ENCODE results near the gene SHROOM2. TPM values are rescaled to one million over a fixed set of nuclear protein-coding genes. Genes with fewer than 3 reads are reported as not detected.

The SHROOM2 gene
- total and polyA plus RNA-seq, 8 donors = 1.3 to 11.3 (median 3.9) TPM

- H3K36me3 ChIP-seq = no peaks in the 10 kb centered on the region
- no peaks in the 10 kb centered on the region for H3K4me1 ChIP-seq
- H3K27me3 ChIP-seq = no peaks in the 10 kb centered on the region
- no peak for DNase-seq
- H3K4me3 ChIP-seq = no peak overlapping the region
- 88 to 93% (median 92%) methylated on average over 9 of the region's 9 CpGs for WGBS, 5 donors
- H3K9me3 ChIP-seq = peaks cover 0 to 3% (median 0%) of the 10 kb centered on the region in 4 donors
- intact Hi-C loops (cut with DNase I; ENCODE audit: low total_unique reads) = no loop called here
- TF ChIP-seq POLR2A (IDR thresholded peaks at IDR 0.05) (no peak), EP300 (IDR thresholded peaks at IDR 0.05) (no peak), POLR2AphosphoS5 (IDR thresholded peaks at IDR 0.05) (no peak)
- H3K27ac ChIP-seq = no peak overlapping the region
These were observed 139.8 kb downstream of the SHROOM2 start for GRCh38 chrX:9926002-9926401.

- H3K27me3 ChIP-seq = no peaks in the 10 kb centered on the region
- TF ChIP-seq CTCF (IDR thresholded peaks at IDR 0.05) = no peak
- TF ChIP-seq POLR2A (IDR thresholded peaks at IDR 0.05) = no peak
- TF ChIP-seq EP300 (IDR thresholded peaks at IDR 0.05) = no peak
- TF ChIP-seq POLR2AphosphoS5 (IDR thresholded peaks at IDR 0.05) = no peak
- no peaks in the 10 kb centered on the region for H3K4me1 ChIP-seq
- H3K9me3 ChIP-seq = no peaks in the 10 kb centered on the region
- no peak overlapping the region for H3K4me3 ChIP-seq
- intact Hi-C loops (cut with DNase I; ENCODE audit: low total_unique reads) = no loop called here
- peaks cover 0 to 6% (median 4%) of the 10 kb centered on the region in 4 donors for H3K36me3 ChIP-seq
- no peak overlapping the region for H3K27ac ChIP-seq
- 35 to 65% (median 51%) methylated on average over 10 to 11 of the region's 11 CpGs for WGBS, 5 donors
- DNase-seq = peak in 1 of 2 donors; percentile 32
These were observed 141.7 kb downstream of the SHROOM2 start for GRCh38 chrX:9927698-9928482.

- H3K36me3 ChIP-seq = peaks cover 0 to 12% (median 8%) of the 10 kb centered on the region in 4 donors
- no peak overlapping the region for H3K27ac ChIP-seq
- intact Hi-C loops (cut with DNase I; ENCODE audit: low total_unique reads) = no loop called here
- H3K9me3 ChIP-seq = no peaks in the 10 kb centered on the region
- 82 to 96% (median 87%) methylated on average over 2 to 3 of the region's 3 CpGs for WGBS, 5 donors
- H3K27me3 ChIP-seq = no peaks in the 10 kb centered on the region
- no peaks in the 10 kb centered on the region for H3K4me1 ChIP-seq
- DNase-seq = no peak
- H3K4me3 ChIP-seq = no peak overlapping the region
- no peak for TF ChIP-seq CTCF (IDR thresholded peaks at IDR 0.05)
- TF ChIP-seq POLR2AphosphoS5 (IDR thresholded peaks at IDR 0.05) = no peak
- no peak for TF ChIP-seq POLR2A (IDR thresholded peaks at IDR 0.05)
- TF ChIP-seq EP300 (IDR thresholded peaks at IDR 0.05) = no peak
These were observed 149.2 kb downstream of the SHROOM2 start for GRCh38 chrX:9935436-9935835.

GRCh38 chrX:9937761-9938160 lies 151.5 kb downstream of the SHROOM2 start:
- Histone ChIP-seq H3K4me1 (no peaks in the 10 kb centered on the region), H3K27me3 (no peaks in the 10 kb centered on the region), H3K36me3 (peaks cover 0 to 10% (median 3%) of the 10 kb centered on the region in 4 donors), H3K9me3 (no peaks in the 10 kb centered on the region), H3K27ac (no peak overlapping the region), H3K4me3 (no peak overlapping the region)
- WGBS, 5 donors = 71 to 91% (median 80%) methylated on average over 1 to 8 of the region's 8 CpGs
- DNase-seq = no peak
- TF ChIP-seq EP300 (IDR thresholded peaks at IDR 0.05) (no peak), POLR2A (IDR thresholded peaks at IDR 0.05) (no peak), CTCF (IDR thresholded peaks at IDR 0.05) (no peak), POLR2AphosphoS5 (IDR thresholded peaks at IDR 0.05) (no peak)
- intact Hi-C loops (cut with DNase I; ENCODE audit: low total_unique reads) = no loop called here

GRCh38 chrX:9938516-9938915 lies 152.3 kb downstream of the SHROOM2 start:
- intact Hi-C loops (cut with DNase I; ENCODE audit: low total_unique reads) = no loop called here
- H3K27me3 ChIP-seq = no peaks in the 10 kb centered on the region
- H3K4me1 ChIP-seq = no peaks in the 10 kb centered on the region
- 75 to 93% (median 88%) methylated on average over 6 to 7 of the region's 7 CpGs for WGBS, 5 donors
- peaks cover 0 to 9% (median 3%) of the 10 kb centered on the region in 4 donors for H3K36me3 ChIP-seq
- TF ChIP-seq POLR2AphosphoS5 (IDR thresholded peaks at IDR 0.05) (no peak), CTCF (IDR thresholded peaks at IDR 0.05) (no peak), POLR2A (IDR thresholded peaks at IDR 0.05) (no peak), EP300 (IDR thresholded peaks at IDR 0.05) (no peak)
- DNase-seq = no peak
- no peak overlapping the region for H3K4me3 ChIP-seq
- H3K27ac ChIP-seq = no peak overlapping the region
- no peaks in the 10 kb centered on the region for H3K9me3 ChIP-seq
